MCF 10A (cell line): Measurements from ENCODE around the gene EPHA6. TPM values are rescaled to one million over a fixed set of nuclear protein-coding genes. Genes with fewer than 3 reads are reported as not detected.

Experiments
- BruUV-seq: library from RNA; stranded (reverse); fragments of 400-500 nt; replicated peaks from 2 replicates; lab custom pipeline; 2021; lab: Mats Ljungman, UMichigan
- CTCF ChIA-PET: fragments of 300-600 bp; sonication (Branson Sonifier 250); formaldehyde crosslinking; extraction: SDS; loops from one replicate; lab custom pipeline; 2021; ENCODE audit warnings: antibody characterized with exemption, inconsistent platforms; lab: Yijun Ruan, JAX
- POLR2A ChIA-PET: fragments of 300-600, 350-650 bp; sonication (Branson Sonifier 250); formaldehyde crosslinking; extraction: SDS; loops from one replicate; lab custom pipeline; 2020; ENCODE audit warnings: antibody characterized with exemption, inconsistent platforms; lab: Yijun Ruan, JAX
- DNase-seq: peaks from one replicate; pipeline ENCODE4 v3.0.0-alpha.2; 2018; ENCODE audit not compliant: unreplicated experiment
- H3K27ac Mint-ChIP-seq: one replicate; pipeline ENCODE4 v1.8.0; 2022; ENCODE audit warnings: mild to moderate bottlenecking, low read depth, mixed read lengths; ENCODE audit not compliant: unreplicated experiment
- H3K27me3 Mint-ChIP-seq: one replicate; pipeline ENCODE4 v1.8.0; 2022; ENCODE audit warnings: mixed read lengths; ENCODE audit not compliant: insufficient read depth, unreplicated experiment
- H3K36me3 Mint-ChIP-seq: one replicate; pipeline ENCODE4 v1.8.0; 2022; ENCODE audit warnings: mild to moderate bottlenecking, moderate library complexity, mixed read lengths; ENCODE audit not compliant: insufficient read depth, unreplicated experiment
- H3K4me1 Mint-ChIP-seq: one replicate; pipeline ENCODE4 v1.8.0; 2022; ENCODE audit warnings: mixed read lengths; ENCODE audit not compliant: insufficient read depth, unreplicated experiment
- H3K4me3 Mint-ChIP-seq: one replicate; pipeline ENCODE4 v1.8.0; 2022; ENCODE audit warnings: mild to moderate bottlenecking, moderate library complexity, mixed read lengths; ENCODE audit not compliant: unreplicated experiment
- H3K9me3 Mint-ChIP-seq: one replicate; pipeline ENCODE4 v1.8.0; 2022; ENCODE audit warnings: mixed read lengths; ENCODE audit not compliant: unreplicated experiment
- intact Hi-C: fragments of 100-400 bp; cut with micrococcal nuclease; formaldehyde crosslinking; loops from 2 replicates; pipeline ENCODE4 v1.14.1; 2022
- total RNA-seq: library from RNA; stranded (reverse); gene quantifications from 2 replicates; pipeline ENCODE4 v1.2.3, GENCODE V29; 2022
- TF ChIP-seq, protein P1 (sequence below): fragments of 200-600 bp; IDR thresholded peaks from one replicate; pipeline ENCODE4 v1.8.0; 2022; ENCODE audit warnings: antibody characterized with exemption, mild to moderate bottlenecking; ENCODE audit not compliant: unreplicated experiment

Gene EPHA6
- total RNA-seq, 1 experiment from 2014 or later: 0.33 TPM

DNA sequence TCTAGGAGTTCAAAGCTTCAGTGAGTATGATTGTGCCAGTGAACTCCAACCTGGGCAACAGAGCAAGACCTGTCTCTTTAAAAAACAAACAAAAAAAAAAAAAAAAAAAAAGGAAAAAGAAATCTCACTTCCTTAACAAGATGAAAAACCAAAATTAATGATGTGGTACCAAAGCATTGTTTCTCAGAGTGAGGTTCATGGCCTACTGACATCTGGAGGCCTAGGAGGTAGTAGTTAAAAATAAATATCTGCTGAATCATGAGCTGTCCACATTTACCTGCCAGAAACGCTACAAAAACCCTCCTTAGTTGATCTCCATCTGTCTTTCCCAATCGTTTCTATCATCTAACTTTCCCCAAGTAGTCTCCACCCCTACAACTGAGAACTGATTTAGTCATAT is 51.2 kb downstream of the EPHA6 start:
- intact Hi-C loops: loop anchor here (10.0 kb wide), 2 partner anchors 279 to 1159 kb away; no protein-coding TSS in a partner anchor
- no peak overlapping the region for H3K27ac Mint-ChIP-seq
- DNase-seq: no peak
- ChIA-PET CTCF (interaction anchor here (0.7 kb wide), 2 partner anchors 13 to 855 kb away, joined by 3 to 5 read pairs; no protein-coding TSS in a partner anchor), POLR2A (interaction anchor here (0.6 kb wide), 1 partner anchor 375 kb away, joined by 3 read pairs; no protein-coding TSS in a partner anchor)
- H3K4me3 Mint-ChIP-seq: no peak overlapping the region
- no peaks in the 10 kb centered on the region for H3K9me3 Mint-ChIP-seq
- no TSS peak for BruUV-seq
- H3K36me3 Mint-ChIP-seq: no peaks in the 10 kb centered on the region
- H3K27me3 Mint-ChIP-seq: no peaks in the 10 kb centered on the region
- TF ChIP-seq, protein P1, sequence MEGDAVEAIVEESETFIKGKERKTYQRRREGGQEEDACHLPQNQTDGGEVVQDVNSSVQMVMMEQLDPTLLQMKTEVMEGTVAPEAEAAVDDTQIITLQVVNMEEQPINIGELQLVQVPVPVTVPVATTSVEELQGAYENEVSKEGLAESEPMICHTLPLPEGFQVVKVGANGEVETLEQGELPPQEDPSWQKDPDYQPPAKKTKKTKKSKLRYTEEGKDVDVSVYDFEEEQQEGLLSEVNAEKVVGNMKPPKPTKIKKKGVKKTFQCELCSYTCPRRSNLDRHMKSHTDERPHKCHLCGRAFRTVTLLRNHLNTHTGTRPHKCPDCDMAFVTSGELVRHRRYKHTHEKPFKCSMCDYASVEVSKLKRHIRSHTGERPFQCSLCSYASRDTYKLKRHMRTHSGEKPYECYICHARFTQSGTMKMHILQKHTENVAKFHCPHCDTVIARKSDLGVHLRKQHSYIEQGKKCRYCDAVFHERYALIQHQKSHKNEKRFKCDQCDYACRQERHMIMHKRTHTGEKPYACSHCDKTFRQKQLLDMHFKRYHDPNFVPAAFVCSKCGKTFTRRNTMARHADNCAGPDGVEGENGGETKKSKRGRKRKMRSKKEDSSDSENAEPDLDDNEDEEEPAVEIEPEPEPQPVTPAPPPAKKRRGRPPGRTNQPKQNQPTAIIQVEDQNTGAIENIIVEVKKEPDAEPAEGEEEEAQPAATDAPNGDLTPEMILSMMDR: no peak
- no peaks in the 10 kb centered on the region for H3K4me1 Mint-ChIP-seq

DNA sequence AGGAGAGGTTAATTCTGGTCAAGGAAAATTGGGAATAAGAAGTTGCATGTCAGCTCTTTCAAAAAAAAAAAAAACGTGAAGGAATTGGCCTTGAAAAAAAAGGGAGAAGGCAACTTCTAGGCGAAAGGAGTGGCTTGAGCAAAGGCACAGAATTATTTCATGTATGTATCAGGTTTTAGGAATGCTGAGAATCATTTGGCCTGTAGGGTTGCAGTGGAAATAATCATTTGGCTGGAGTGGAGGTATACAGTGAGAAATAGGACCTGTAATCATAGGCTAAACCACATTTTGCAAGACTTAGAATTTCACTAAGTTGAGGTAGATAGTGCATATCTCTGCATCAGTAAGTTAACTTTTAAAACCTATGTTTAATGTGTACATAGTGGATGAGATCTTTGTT is 54.9 kb downstream of the EPHA6 start:
- intact Hi-C loops: loop anchor here (10.0 kb wide), 2 partner anchors 275 to 1155 kb away; no protein-coding TSS in a partner anchor
- Mint-ChIP-seq H3K4me3 (no peak overlapping the region), H3K36me3 (no peaks in the 10 kb centered on the region), H3K4me1 (no peaks in the 10 kb centered on the region), H3K27ac (no peak overlapping the region), H3K9me3 (no peaks in the 10 kb centered on the region), H3K27me3 (no peaks in the 10 kb centered on the region)
- POLR2A ChIA-PET: no interaction called here
- DNase-seq: no peak
- CTCF ChIA-PET: interaction anchor here (0.6 kb wide), 1 partner anchor 843 kb away, joined by 3 read pairs; no protein-coding TSS in a partner anchor
- TF ChIP-seq, protein P1: no peak
- no TSS peak for BruUV-seq

DNA sequence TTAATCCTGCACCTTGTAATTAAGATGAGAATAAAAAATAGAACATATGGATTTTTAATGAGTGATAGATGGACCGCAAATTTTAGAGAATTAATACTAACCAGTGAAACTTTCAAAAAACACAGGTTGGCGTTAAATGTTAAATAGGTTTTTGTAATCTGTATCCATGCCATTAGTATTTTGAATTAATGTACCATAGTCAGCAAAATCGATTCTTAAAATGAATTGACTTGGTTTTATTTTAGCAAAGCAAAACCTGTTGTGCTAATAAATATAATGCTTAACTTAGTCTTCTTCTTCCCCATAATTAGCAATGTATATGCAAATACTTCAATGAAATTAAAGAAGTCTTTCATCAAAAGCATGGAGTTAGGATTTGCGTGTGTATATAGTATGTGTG is 63.1 kb downstream of the EPHA6 start:
- no peaks in the 10 kb centered on the region for H3K36me3 Mint-ChIP-seq
- intact Hi-C loops: no loop called here
- no peaks in the 10 kb centered on the region for H3K4me1 Mint-ChIP-seq
- ChIA-PET POLR2A (no interaction called here), CTCF (no interaction called here)
- no TSS peak for BruUV-seq
- H3K9me3 Mint-ChIP-seq: no peaks in the 10 kb centered on the region
- H3K27me3 Mint-ChIP-seq: no peaks in the 10 kb centered on the region
- DNase-seq: no peak
- TF ChIP-seq, protein P1: no peak
- H3K27ac Mint-ChIP-seq: no peak overlapping the region
- H3K4me3 Mint-ChIP-seq: no peak overlapping the region

DNA sequence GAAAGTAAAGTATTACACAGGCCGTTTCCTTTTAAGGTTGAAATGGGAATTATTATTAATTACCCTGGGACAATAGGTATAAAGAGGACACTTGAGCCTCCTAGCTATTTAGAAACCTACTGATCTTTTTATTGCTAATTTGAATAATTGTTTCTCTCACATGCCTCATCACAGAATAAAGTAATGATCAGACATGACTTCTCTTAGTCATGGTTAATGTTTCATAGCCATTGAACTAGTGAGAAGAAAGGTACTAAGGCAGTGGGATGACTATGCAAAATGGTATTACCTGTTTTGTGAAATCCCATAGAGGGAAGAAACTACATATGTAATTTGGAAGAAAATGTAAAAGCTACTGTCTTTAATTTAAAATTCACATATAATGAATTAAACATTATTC is 85.6 kb downstream of the EPHA6 start:
- CTCF ChIA-PET: no interaction called here
- intact Hi-C loops: no loop called here
- DNase-seq: no peak
- Mint-ChIP-seq H3K27me3 (no peaks in the 10 kb centered on the region), H3K4me3 (no peak overlapping the region), H3K36me3 (no peaks in the 10 kb centered on the region), H3K4me1 (peaks cover 6% of the 10 kb centered on the region), H3K27ac (no peak overlapping the region), H3K9me3 (no peaks in the 10 kb centered on the region)
- TF ChIP-seq, protein P1: no peak
- BruUV-seq: no TSS peak
- POLR2A ChIA-PET: interaction anchor here (0.6 kb wide), 1 partner anchor 39 kb away, joined by 3 read pairs; no protein-coding TSS in a partner anchor
